A673 (cell line): Measurements from ENCODE around the gene PNPLA1. TPM values are rescaled to one million over a fixed set of nuclear protein-coding genes. Genes with fewer than 3 reads are reported as not detected.

ENCODE experiments used
- BruUV-seq: library from RNA; stranded (reverse); fragments of 400-500 nt; replicated peaks from 2 replicates; lab custom pipeline; 2021; lab: Mats Ljungman, UMichigan
- CTCF ChIA-PET: fragments of 300-600 bp; sonication (Branson Sonifier 250); formaldehyde crosslinking; loops from one replicate; lab custom pipeline; 2022; ENCODE audit warnings: antibody characterized with exemption; lab: Charles Lee
- POLR2A ChIA-PET: fragments of 300-600 bp; sonication (Branson Sonifier 250); formaldehyde crosslinking; loops from one replicate; lab custom pipeline; 2022; ENCODE audit warnings: antibody characterized with exemption; ENCODE audit not compliant: low non-redundant PET; lab: Charles Lee
- DNase-seq: peaks from one replicate; pipeline ENCODE4 v3.0.0-alpha.2; 2015; ENCODE audit warnings: low spot score
- H3K27ac ChIP-seq: fragments of 200-600 bp; sonication (generic); 2 replicates; pipeline ENCODE4 v1.5.1; 2016; ENCODE audit warnings: mixed run types, low read depth, mild to moderate bottlenecking, mixed read lengths, antibody characterized with exemption, low read length; ENCODE audit not compliant: poor library complexity, severe bottlenecking
- H3K27me3 ChIP-seq: fragments of 200-600 bp; sonication (generic); replicated peaks from 2 replicates; pipeline ENCODE4 v1.6.1; 2017; ENCODE audit warnings: mixed run types, low read depth, mild to moderate bottlenecking, mixed read lengths, antibody characterized with exemption, low read length; ENCODE audit not compliant: insufficient read depth, poor library complexity
- H3K36me3 ChIP-seq: fragments of 200-600 bp; sonication (generic); 2 replicates; pipeline ENCODE4 v1.6.1; 2016; ENCODE audit warnings: mixed run types, mild to moderate bottlenecking, mixed read lengths, antibody characterized with exemption, low read length; ENCODE audit not compliant: insufficient read depth, poor library complexity, severe bottlenecking
- H3K4me1 ChIP-seq: fragments of 200-600 bp; sonication (generic); 2 replicates; pipeline ENCODE4 v1.6.1; 2017; ENCODE audit warnings: mixed run types, mild to moderate bottlenecking, mixed read lengths, antibody characterized with exemption, low read length; ENCODE audit not compliant: insufficient read depth, poor library complexity, severe bottlenecking
- H3K4me3 ChIP-seq: fragments of 200-600 bp; sonication (generic); 2 replicates; pipeline ENCODE4 v1.5.1; 2016; ENCODE audit warnings: low read depth, mixed run types, mild to moderate bottlenecking, mixed read lengths, low read length; ENCODE audit not compliant: poor library complexity, severe bottlenecking
- H3K9me3 ChIP-seq: fragments of 200-600 bp; sonication (generic); 2 replicates; pipeline ENCODE4 v1.6.1; 2016; ENCODE audit warnings: mixed run types, low read depth, mild to moderate bottlenecking, mixed read lengths, antibody characterized with exemption, low read length; ENCODE audit not compliant: poor library complexity, severe bottlenecking
- CTCF ChIP-seq: fragments of 300-800, 200-600 bp; sonication (generic); conservative IDR thresholded peaks from 2 replicates; pipeline ENCODE4 v1.5.1; 2017; ENCODE audit warnings: low read depth, mild to moderate bottlenecking, antibody characterized with exemption, low read length, moderate library complexity, mixed read lengths
- EZH2 ChIP-seq: fragments of 200-600 bp; sonication (generic); IDR thresholded peaks from 2 replicates; pipeline ENCODE4 v1.6.1; 2017; ENCODE audit warnings: borderline replicate concordance, low read depth, mild to moderate bottlenecking, mixed read lengths, antibody characterized with exemption, low read length; ENCODE audit not compliant: poor library complexity, severe bottlenecking
- intact Hi-C: fragments of 100-400 bp; cut with micrococcal nuclease; formaldehyde crosslinking; loops from one replicate; pipeline ENCODE4 v1.10.0; 2022; ENCODE audit not compliant: unreplicated experiment
- total RNA-seq: library from RNA; stranded (reverse); gene quantifications from 2 replicates; pipeline ENCODE4 v1.2.3, GENCODE V29; 2021

The PNPLA1 gene
- total RNA-seq, 1 experiment from 2014 or later, result 0.26 TPM

- BruUV-seq, result no TSS peak
- POLR2A ChIA-PET, result no interaction called here
Observed at GRCh38 chr6:36289281-36289878, 19.5 kb downstream of the PNPLA1 start.

GRCh38 chr6:36290668-36291620, 21.1 kb downstream of the PNPLA1 start:
- no TSS peak for BruUV-seq
- Histone ChIP-seq H3K9me3 (no peaks in the 10 kb centered on the region), H3K4me3 (no peak overlapping the region), H3K4me1 (no peaks in the 10 kb centered on the region), H3K27ac (no peak overlapping the region), H3K36me3 (no peaks in the 10 kb centered on the region), H3K27me3 (peaks cover 7% of the 10 kb centered on the region)
- TF ChIP-seq EZH2 (no peak), CTCF (no peak)
- ChIA-PET POLR2A (interaction anchor here (0.6 kb wide), 1 partner anchor 9 kb away, joined by 5 read pairs; no protein-coding TSS in a partner anchor), CTCF (interaction anchor here (1.3 kb wide), 1 partner anchor 11 kb away, joined by 8 read pairs; no protein-coding TSS in a partner anchor)
- intact Hi-C loops, result no loop called here
- no peak for DNase-seq

More at GRCh38 chr6:36289281-36289878, 19.5 kb downstream of the PNPLA1 start:
- TF ChIP-seq CTCF (no peak), EZH2 (no peak)
- Histone ChIP-seq H3K27me3 (peaks cover 22% of the 10 kb centered on the region), H3K4me1 (no peaks in the 10 kb centered on the region), H3K36me3 (no peaks in the 10 kb centered on the region), H3K9me3 (no peaks in the 10 kb centered on the region), H3K27ac (no peak overlapping the region), H3K4me3 (no peak overlapping the region)
- intact Hi-C loops, result no loop called here
- no peak for DNase-seq
- CTCF ChIA-PET, result no interaction called here

- no peaks in the 10 kb centered on the region for H3K36me3 ChIP-seq
- H3K27me3 ChIP-seq, result no peaks in the 10 kb centered on the region
- H3K27ac ChIP-seq, result no peak overlapping the region
- POLR2A ChIA-PET, result no interaction called here
- no peaks in the 10 kb centered on the region for H3K4me1 ChIP-seq
- CTCF ChIA-PET, result no interaction called here
- DNase-seq, result no peak
- no peaks in the 10 kb centered on the region for H3K9me3 ChIP-seq
- H3K4me3 ChIP-seq, result no peak overlapping the region
- TF ChIP-seq CTCF (no peak), EZH2 (no peak)
- BruUV-seq, result no TSS peak
- intact Hi-C loops, result no loop called here
Observed at GRCh38 chr6:36292170-36292569, 22.3 kb downstream of the PNPLA1 start.
